Measurements from ENCODE around the gene USP10.
A peak's percentile ranks its signal among the peaks of the same experiment; 100 is the strongest.

The USP10 gene

GRCh38 chr16:84749815-84750214 lies 50.0 kb downstream of the USP10 start:
- no peak for DNase-seq (ENCODE audit: low read depth in 2 of 2)

- no peak for DNase-seq (ENCODE audit: low read depth in 2 of 2)
These were observed 50.8 kb downstream of the USP10 start for GRCh38 chr16:84750575-84750974.

- no peak for DNase-seq (ENCODE audit: low read depth in 2 of 2)
These were observed 51.4 kb downstream of the USP10 start for GRCh38 chr16:84751241-84751640.

GRCh38 chr16:84751947-84752346 lies 52.1 kb downstream of the USP10 start:
- DNase-seq (ENCODE audit: low read depth in 2 of 2) = no peak

GRCh38 chr16:84752600-84752999 lies 52.8 kb downstream of the USP10 start:
- DNase-seq (ENCODE audit: low read depth in 2 of 2) = no peak

GRCh38 chr16:84753412-84754326 lies 53.9 kb downstream of the USP10 start:
- no peak for DNase-seq (ENCODE audit: low read depth in 2 of 2)

GRCh38 chr16:84754353-84754856 lies 54.6 kb downstream of the USP10 start:
- DNase-seq (ENCODE audit: low read depth in 2 of 2) = peak in 1 of 2 donors; percentile 8

- no peak for DNase-seq (ENCODE audit: low read depth in 2 of 2)
These were observed 55.3 kb downstream of the USP10 start for GRCh38 chr16:84754956-84755672.

- no peak for DNase-seq (ENCODE audit: low read depth in 2 of 2)
These were observed 57.0 kb downstream of the USP10 start for GRCh38 chr16:84756830-84757229.

- no peak for DNase-seq (ENCODE audit: low read depth in 2 of 2)
These were observed 58.8 kb downstream of the USP10 start for GRCh38 chr16:84758627-84759026.

- DNase-seq (ENCODE audit: low read depth in 2 of 2) = no peak
These were observed 59.3 kb downstream of the USP10 start for GRCh38 chr16:84759061-84759460.

- DNase-seq (ENCODE audit: low read depth in 2 of 2) = no peak
These were observed 60.1 kb downstream of the USP10 start for GRCh38 chr16:84759906-84760305.

- DNase-seq (ENCODE audit: low read depth in 2 of 2) = no peak
These were observed 61.9 kb downstream of the USP10 start for GRCh38 chr16:84761448-84762368.

- DNase-seq (ENCODE audit: low read depth in 2 of 2) = no peak
These were observed 63.4 kb downstream of the USP10 start for GRCh38 chr16:84763164-84763563.

GRCh38 chr16:84763629-84764028 lies 63.8 kb downstream of the USP10 start:
- no peak for DNase-seq (ENCODE audit: low read depth in 2 of 2)

- DNase-seq (ENCODE audit: low read depth in 2 of 2) = no peak
These were observed 65.2 kb downstream of the USP10 start for GRCh38 chr16:84764970-84765369.

- DNase-seq (ENCODE audit: low read depth in 2 of 2) = no peak
These were observed 66.1 kb downstream of the USP10 start for GRCh38 chr16:84765616-84766580.

- no peak for DNase-seq (ENCODE audit: low read depth in 2 of 2)
These were observed 67.4 kb downstream of the USP10 start for GRCh38 chr16:84766978-84767773.

- no peak for DNase-seq (ENCODE audit: low read depth in 2 of 2)
These were observed 68.4 kb downstream of the USP10 start for GRCh38 chr16:84768061-84768807.
